ENCODE results near the gene ZNF587.
"Not testable (repeated sequence)": the region's sequence is repeated elsewhere in the genome, so short reads cannot be mapped to it uniquely, and the experiment has no call there.

ZNF587 gene

GRCh38 chr19:57888107-57888559 lies 38.5 kb downstream of the ZNF587 start:
- Histone ChIP-seq H3K9me3 (ENCODE audit: insufficient read depth, low read length, severe bottlenecking) (no peaks in the 10 kb centered on the region), H3K79me2 (ENCODE audit: insufficient read depth, low read length) (peaks cover 57% of the 10 kb centered on the region), H3K27ac (ENCODE audit: low read length) (peak overlapping the region; percentile 75), H3K27me3 (ENCODE audit: insufficient read depth, low read length, poor library complexity) (no peaks in the 10 kb centered on the region), H3K4me1 (ENCODE audit: insufficient read depth, low read length) (peaks cover 40% of the 10 kb centered on the region), H4K20me1 (ENCODE audit: insufficient read depth, low read length) (peaks cover 7% of the 10 kb centered on the region; the same call in 1 of the 2 replicates), H3K9ac (ENCODE audit: low read depth, low read length) (peak overlapping the region; percentile 76), H3K4me3 (ENCODE audit: low read depth in 1 of 2, low read length in 2 of 2) (peak overlapping the region; percentile 64 to 73; a peak in 3 of 4 replicates), H3K4me2 (ENCODE audit: insufficient read depth, low read length) (peak overlapping the region; percentile 90), H2AFZ (ENCODE audit: low read depth, low read length) (peak overlapping the region; percentile 84), H3K36me3 (ENCODE audit: insufficient read depth, low read length) (peaks cover 32% of the 10 kb centered on the region)
- no peak for ATAC-seq (ENCODE audit: insufficient read depth, low read depth)
- TF ChIP-seq, protein P1, sequence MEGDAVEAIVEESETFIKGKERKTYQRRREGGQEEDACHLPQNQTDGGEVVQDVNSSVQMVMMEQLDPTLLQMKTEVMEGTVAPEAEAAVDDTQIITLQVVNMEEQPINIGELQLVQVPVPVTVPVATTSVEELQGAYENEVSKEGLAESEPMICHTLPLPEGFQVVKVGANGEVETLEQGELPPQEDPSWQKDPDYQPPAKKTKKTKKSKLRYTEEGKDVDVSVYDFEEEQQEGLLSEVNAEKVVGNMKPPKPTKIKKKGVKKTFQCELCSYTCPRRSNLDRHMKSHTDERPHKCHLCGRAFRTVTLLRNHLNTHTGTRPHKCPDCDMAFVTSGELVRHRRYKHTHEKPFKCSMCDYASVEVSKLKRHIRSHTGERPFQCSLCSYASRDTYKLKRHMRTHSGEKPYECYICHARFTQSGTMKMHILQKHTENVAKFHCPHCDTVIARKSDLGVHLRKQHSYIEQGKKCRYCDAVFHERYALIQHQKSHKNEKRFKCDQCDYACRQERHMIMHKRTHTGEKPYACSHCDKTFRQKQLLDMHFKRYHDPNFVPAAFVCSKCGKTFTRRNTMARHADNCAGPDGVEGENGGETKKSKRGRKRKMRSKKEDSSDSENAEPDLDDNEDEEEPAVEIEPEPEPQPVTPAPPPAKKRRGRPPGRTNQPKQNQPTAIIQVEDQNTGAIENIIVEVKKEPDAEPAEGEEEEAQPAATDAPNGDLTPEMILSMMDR (IDR thresholded peaks at IDR 0.05; ENCODE audit: borderline replicate concordance, extremely low read depth, low read length, poor library complexity, severe bottlenecking) = no peak
- no peak for TF ChIP-seq EZH2 (IDR thresholded peaks at IDR 0.05; ENCODE audit: borderline replicate concordance, low read depth, low read length, severe bottlenecking)
- DNase-seq = no peak

GRCh38 chr19:57888560-57889231 lies 39.0 kb downstream of the ZNF587 start, which contains the start of gene ZNF814:
Gene ZNF814 (minus strand): TSS chr19:57889037. CDS start chr19:57888802, 235 bp downstream.
- DNase-seq (peak; percentile 93), ATAC-seq (ENCODE audit: insufficient read depth, low read depth) (peak; percentile 96)
- H2AFZ ChIP-seq (ENCODE audit: low read depth, low read length) = peak within 1 kb of the TSS; percentile 84
- H3K9me3 ChIP-seq (ENCODE audit: insufficient read depth, low read length, severe bottlenecking) = no peaks in the 10 kb centered on the region
- no peaks in the 10 kb centered on the region for H3K27me3 ChIP-seq (ENCODE audit: insufficient read depth, low read length, poor library complexity)
- peak within 1 kb of the TSS; percentile 90 for H3K4me2 ChIP-seq (ENCODE audit: insufficient read depth, low read length)
- peak within 1 kb of the TSS; percentile 64 to 73; a peak in 3 of 4 replicates for H3K4me3 ChIP-seq (ENCODE audit: low read depth in 1 of 2, low read length in 2 of 2)
- TF ChIP-seq, protein P1 (IDR thresholded peaks at IDR 0.05; ENCODE audit: borderline replicate concordance, extremely low read depth, low read length, poor library complexity, severe bottlenecking) = peak; percentile 41
- no peak for TF ChIP-seq EZH2 (IDR thresholded peaks at IDR 0.05; ENCODE audit: borderline replicate concordance, low read depth, low read length, severe bottlenecking)
- peaks cover 29% of the 10 kb centered on the region for H3K36me3 ChIP-seq (ENCODE audit: insufficient read depth, low read length)
- peak within 1 kb of the TSS; percentile 76 for H3K9ac ChIP-seq (ENCODE audit: low read depth, low read length)
- H4K20me1 ChIP-seq (ENCODE audit: insufficient read depth, low read length) = peaks cover 7% of the 10 kb centered on the region; the same call in 1 of the 2 replicates
- peaks cover 51% of the 10 kb centered on the region for H3K79me2 ChIP-seq (ENCODE audit: insufficient read depth, low read length)
- H3K27ac ChIP-seq (ENCODE audit: low read length) = peak within 1 kb of the TSS; percentile 75
- H3K4me1 ChIP-seq (ENCODE audit: insufficient read depth, low read length) = peaks cover 40% of the 10 kb centered on the region

GRCh38 chr19:57890706-57891105 lies 41.0 kb downstream of the ZNF587 start:
- H3K27me3 ChIP-seq (ENCODE audit: insufficient read depth, low read length, poor library complexity); H3K9ac ChIP-seq (ENCODE audit: low read depth, low read length); DNase-seq; H3K4me3 ChIP-seq (ENCODE audit: low read depth in 1 of 2, low read length in 2 of 2); H3K4me2 ChIP-seq (ENCODE audit: insufficient read depth, low read length); H2AFZ ChIP-seq (ENCODE audit: low read depth, low read length); ATAC-seq (ENCODE audit: insufficient read depth, low read depth); H3K27ac ChIP-seq (ENCODE audit: low read length); H4K20me1 ChIP-seq (ENCODE audit: insufficient read depth, low read length); H3K9me3 ChIP-seq (ENCODE audit: insufficient read depth, low read length, severe bottlenecking): not testable (repeated sequence)
- Histone ChIP-seq H3K79me2 (ENCODE audit: insufficient read depth, low read length) (peaks cover 31% of the 10 kb centered on the region), H3K36me3 (ENCODE audit: insufficient read depth, low read length) (peaks cover 12% of the 10 kb centered on the region), H3K4me1 (ENCODE audit: insufficient read depth, low read length) (peaks cover 27% of the 10 kb centered on the region)

DNA sequence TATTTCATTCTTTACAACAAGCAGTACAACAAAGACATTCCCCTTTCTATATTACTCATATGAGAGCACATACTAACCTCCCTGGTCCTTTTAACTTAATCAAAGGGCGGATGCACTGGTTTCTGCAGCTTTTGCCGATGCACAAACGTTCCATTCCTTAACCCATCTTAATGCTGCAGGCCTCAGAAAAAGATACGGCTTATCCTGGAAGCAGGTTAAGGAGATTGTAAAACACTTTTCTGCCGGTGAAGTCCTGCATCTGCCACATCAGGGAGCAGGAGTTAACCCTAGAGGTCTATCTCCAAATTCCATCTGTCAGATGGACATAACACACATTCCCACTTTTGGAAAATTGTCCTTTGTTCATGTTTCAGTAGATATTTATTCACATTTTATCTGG lies 50.7 kb downstream of the ZNF587 start:
- DNase-seq (no peak), ATAC-seq (ENCODE audit: insufficient read depth, low read depth) (no peak)
- Histone ChIP-seq H3K27ac (ENCODE audit: low read length) (no peak overlapping the region), H3K4me3 (ENCODE audit: low read depth in 1 of 2, low read length in 2 of 2) (no peak overlapping the region), H3K9me3 (ENCODE audit: insufficient read depth, low read length, severe bottlenecking) (no peaks in the 10 kb centered on the region), H2AFZ (ENCODE audit: low read depth, low read length) (no peak overlapping the region), H3K36me3 (ENCODE audit: insufficient read depth, low read length) (no peaks in the 10 kb centered on the region), H3K4me2 (ENCODE audit: insufficient read depth, low read length) (no peak overlapping the region), H3K4me1 (ENCODE audit: insufficient read depth, low read length) (no peaks in the 10 kb centered on the region), H3K9ac (ENCODE audit: low read depth, low read length) (no peak overlapping the region), H4K20me1 (ENCODE audit: insufficient read depth, low read length) (no peaks in the 10 kb centered on the region), H3K27me3 (ENCODE audit: insufficient read depth, low read length, poor library complexity) (no peaks in the 10 kb centered on the region), H3K79me2 (ENCODE audit: insufficient read depth, low read length) (0 out of 2 replicates have a peak, but pooled peaks cover 4% of the 10 kb centered on the region)
- TF ChIP-seq, protein P1 (IDR thresholded peaks at IDR 0.05; ENCODE audit: borderline replicate concordance, extremely low read depth, low read length, poor library complexity, severe bottlenecking) = no peak
- no peak for TF ChIP-seq EZH2 (IDR thresholded peaks at IDR 0.05; ENCODE audit: borderline replicate concordance, low read depth, low read length, severe bottlenecking)
